Upper lobe of left lung (tissue), 6 donors: ENCODE measurements around the gene SGCA. TPM values are rescaled to one million over a fixed set of nuclear protein-coding genes. Genes with fewer than 3 reads are reported as not detected.

Source experiments
- ATAC-seq, 2 donors: fragments of 200-7000 bp; cut with Tn5 transposase; one replicate each; pipeline ENCODE4 v1.9.1; 2022; ENCODE audit warnings: mild to moderate bottlenecking in 2 of 2, moderate library complexity in 2 of 2; ENCODE audit not compliant: low FRiP score in 2 of 2
- DNase-seq, 2 donors: peaks; one replicate each; pipeline ENCODE4 v3.0.0-alpha.2; 2019 to 2020
- H3K27ac ChIP-seq, 4 donors: fragments of 200-600 bp; sonication (generic); one replicate each; pipeline ENCODE4 v1.5.1; 2016 to 2019
- H3K27me3 ChIP-seq, 4 donors: fragments of 200-600 bp; sonication (generic); one replicate each; pipeline ENCODE4 v1.5.1; 2017 to 2019
- H3K36me3 ChIP-seq, 4 donors: fragments of 200-600 bp; sonication (generic); one replicate each; pipeline ENCODE4 v1.5.1; 2016 to 2019
- H3K4me1 ChIP-seq, 4 donors: fragments of 200-600 bp; sonication (generic); one replicate each; pipeline ENCODE4 v1.5.1; 2018 to 2019
- H3K4me3 ChIP-seq, 4 donors: fragments of 200-600 bp; sonication (generic); one replicate each; pipeline ENCODE4 v1.5.1; 2017 to 2019; ENCODE audit warnings: mild to moderate bottlenecking in 2 of 4, moderate library complexity in 1 of 4
- H3K9me3 ChIP-seq, 4 donors: fragments of 200-600 bp; sonication (generic); one replicate each; pipeline ENCODE4 v1.5.1; 2018 to 2019
- CTCF ChIP-seq, 6 experiments: fragments of 450-650 bp in 4 of 6; fragments of 200-600 bp in 2 of 6; sonication (generic) in 2 of 6; IDR thresholded peaks; one replicate each; pipeline ENCODE4 v1.5.1; 2016 to 2019; ENCODE audit warnings: antibody characterized with exemption in 6 of 6
- EP300 ChIP-seq, 4 donors: sonication (generic); formaldehyde crosslinking; IDR thresholded peaks; one replicate each; pipeline ENCODE4 v1.5.1; 2017; ENCODE audit warnings: antibody characterized with exemption in 4 of 4, control low read depth in 2 of 4
- POLR2A ChIP-seq, 4 donors: fragments of 450-650 bp; IDR thresholded peaks; one replicate each; pipeline ENCODE4 v1.5.1; 2016 to 2017; ENCODE audit warnings: antibody characterized with exemption in 4 of 4, mild to moderate bottlenecking in 2 of 4
- POLR2AphosphoS5 ChIP-seq, 2 donors: sonication (generic); formaldehyde crosslinking; IDR thresholded peaks; one replicate each; pipeline ENCODE4 v1.5.1; 2017; ENCODE audit warnings: antibody characterized with exemption in 2 of 2
- WGBS, 2 donors: methylation state at CpG; one replicate each; pipeline ENCODE4 v1.1.5; 2017 to 2018; 5-methylcytosine and 5-hydroxymethylcytosine counted together
- total RNA-seq, 6 donors: library from RNA; depleted of rRNA in 4 of 6; stranded (reverse); fragments of >200 nt in 4 of 6; gene quantifications; one replicate each; pipeline versions ENCODE4 v1.1.0 to v1.2.1, GENCODE V29; 2016 to 2021
- donor health status: DM: no; HTN: no; CAD: no; lungs with moderate emphysema.
- donor health status: DM: no; HTN: yes; CAD: no; lungs with severe emphysema.

SGCA gene
- total RNA-seq, 6 donors from 2014 or later, result 1.6 to 19.7 (median 14.1) TPM

- Histone ChIP-seq H3K36me3 (no peaks in the 10 kb centered on the region), H3K4me3 (no peak overlapping the region), H3K9me3 (no peaks in the 10 kb centered on the region), H3K27me3 (no peaks in the 10 kb centered on the region), H3K27ac (peak overlapping the region; percentile 13 to 65 (median 54)), H3K4me1 (peaks cover 4 to 21% (median 5%) of the 10 kb centered on the region in 4 donors)
- ATAC-seq, result no peak
- 74 to 78% methylated on average over 6 of the region's 6 CpGs for WGBS, 2 donors
- TF ChIP-seq EP300 (IDR thresholded peaks at IDR 0.05), result no peak
- TF ChIP-seq POLR2AphosphoS5 (IDR thresholded peaks at IDR 0.05), result no peak
- TF ChIP-seq POLR2A (IDR thresholded peaks at IDR 0.05), result no peak
- no peak for TF ChIP-seq CTCF (IDR thresholded peaks at IDR 0.05)
- no peak for DNase-seq
Observed at GRCh38 chr17:50172936-50173334, 7.1 kb downstream of the SGCA start.

GRCh38 chr17:50173335-50173941, 7.6 kb downstream of the SGCA start:
- ATAC-seq (peak in 1 of 2 donors; percentile 70), DNase-seq (no peak)
- WGBS, 2 donors, result 55 to 61% methylated on average over 9 to 10 of the region's 10 CpGs

GRCh38 chr17:50174444-50174843, 8.6 kb downstream of the SGCA start:
- ATAC-seq, result no peak
- H3K4me1 ChIP-seq, result peaks cover 12 to 27% (median 15%) of the 10 kb centered on the region in 4 donors

More at GRCh38 chr17:50173335-50173941, 7.6 kb downstream of the SGCA start:
- no peaks in the 10 kb centered on the region for H3K36me3 ChIP-seq
- peak overlapping the region; percentile 13 to 65 (median 54) for H3K27ac ChIP-seq
- TF ChIP-seq EP300 (IDR thresholded peaks at IDR 0.05) (no peak), POLR2AphosphoS5 (IDR thresholded peaks at IDR 0.05) (peak in 1 of 2 donors; percentile 8)
- no peak overlapping the region for H3K4me3 ChIP-seq
- H3K4me1 ChIP-seq, result peaks cover 9 to 26% (median 10%) of the 10 kb centered on the region in 4 donors
- no peaks in the 10 kb centered on the region for H3K27me3 ChIP-seq
- no peaks in the 10 kb centered on the region for H3K9me3 ChIP-seq

GRCh38 chr17:50175035-50175807, 9.4 kb downstream of the SGCA start:
- peak in 1 of 2 donors; percentile 78 for DNase-seq
- H3K27ac ChIP-seq, result peak overlapping the region in 1 of 4 donors; percentile 6
- ATAC-seq, result no peak
- H3K4me3 ChIP-seq, result no peak overlapping the region
- peaks cover 12 to 27% (median 15%) of the 10 kb centered on the region in 4 donors for H3K4me1 ChIP-seq
- WGBS, 2 donors, result 75 to 90% methylated on average over 4 to 16 of the region's 16 CpGs
- TF ChIP-seq POLR2AphosphoS5 (IDR thresholded peaks at IDR 0.05) (no peak), POLR2A (IDR thresholded peaks at IDR 0.05) (no peak), EP300 (IDR thresholded peaks at IDR 0.05) (no peak), CTCF (IDR thresholded peaks at IDR 0.05) (no peak)
- no peaks in the 10 kb centered on the region for H3K9me3 ChIP-seq
- H3K27me3 ChIP-seq, result no peaks in the 10 kb centered on the region
- H3K36me3 ChIP-seq, result no peaks in the 10 kb centered on the region

More at GRCh38 chr17:50174444-50174843, 8.6 kb downstream of the SGCA start:
- TF ChIP-seq EP300 (IDR thresholded peaks at IDR 0.05), result no peak
- TF ChIP-seq POLR2AphosphoS5 (IDR thresholded peaks at IDR 0.05), result no peak
- TF ChIP-seq POLR2A (IDR thresholded peaks at IDR 0.05), result no peak
- no peak for TF ChIP-seq CTCF (IDR thresholded peaks at IDR 0.05)
- no peaks in the 10 kb centered on the region for H3K27me3 ChIP-seq
- 79 to 81% methylated on average over 6 of the region's 6 CpGs for WGBS, 2 donors
- H3K4me3 ChIP-seq, result no peak overlapping the region
- H3K9me3 ChIP-seq, result no peaks in the 10 kb centered on the region
- DNase-seq, result no peak
- H3K27ac ChIP-seq, result no peak overlapping the region
- no peaks in the 10 kb centered on the region for H3K36me3 ChIP-seq

- TF ChIP-seq POLR2AphosphoS5 (IDR thresholded peaks at IDR 0.05) (no peak), CTCF (IDR thresholded peaks at IDR 0.05) (no peak), EP300 (IDR thresholded peaks at IDR 0.05) (no peak)
- DNase-seq, result no peak
- no peaks in the 10 kb centered on the region for H3K36me3 ChIP-seq
- H3K27me3 ChIP-seq, result no peaks in the 10 kb centered on the region
- H3K9me3 ChIP-seq, result no peaks in the 10 kb centered on the region
- H3K4me1 ChIP-seq, result peaks cover 12 to 27% (median 15%) of the 10 kb centered on the region in 4 donors
- no peak overlapping the region for H3K4me3 ChIP-seq
- 92 to 93% methylated on average over 18 to 19 of the region's 20 CpGs for WGBS, 2 donors
- H3K27ac ChIP-seq, result peak overlapping the region in 3 of 4 donors; percentile 20 to 67 (median 43)
- ATAC-seq, result no peak
Observed at GRCh38 chr17:50176559-50177357, 11.0 kb downstream of the SGCA start.
